Measurements from ENCODE around the gene KLHL13. TPM values are rescaled to one million over a fixed set of nuclear protein-coding genes. Genes with fewer than 3 reads are reported as not detected.

The KLHL13 gene
- 2.9 and 3.3 TPM in 2 replicates for total RNA-seq

DNA sequence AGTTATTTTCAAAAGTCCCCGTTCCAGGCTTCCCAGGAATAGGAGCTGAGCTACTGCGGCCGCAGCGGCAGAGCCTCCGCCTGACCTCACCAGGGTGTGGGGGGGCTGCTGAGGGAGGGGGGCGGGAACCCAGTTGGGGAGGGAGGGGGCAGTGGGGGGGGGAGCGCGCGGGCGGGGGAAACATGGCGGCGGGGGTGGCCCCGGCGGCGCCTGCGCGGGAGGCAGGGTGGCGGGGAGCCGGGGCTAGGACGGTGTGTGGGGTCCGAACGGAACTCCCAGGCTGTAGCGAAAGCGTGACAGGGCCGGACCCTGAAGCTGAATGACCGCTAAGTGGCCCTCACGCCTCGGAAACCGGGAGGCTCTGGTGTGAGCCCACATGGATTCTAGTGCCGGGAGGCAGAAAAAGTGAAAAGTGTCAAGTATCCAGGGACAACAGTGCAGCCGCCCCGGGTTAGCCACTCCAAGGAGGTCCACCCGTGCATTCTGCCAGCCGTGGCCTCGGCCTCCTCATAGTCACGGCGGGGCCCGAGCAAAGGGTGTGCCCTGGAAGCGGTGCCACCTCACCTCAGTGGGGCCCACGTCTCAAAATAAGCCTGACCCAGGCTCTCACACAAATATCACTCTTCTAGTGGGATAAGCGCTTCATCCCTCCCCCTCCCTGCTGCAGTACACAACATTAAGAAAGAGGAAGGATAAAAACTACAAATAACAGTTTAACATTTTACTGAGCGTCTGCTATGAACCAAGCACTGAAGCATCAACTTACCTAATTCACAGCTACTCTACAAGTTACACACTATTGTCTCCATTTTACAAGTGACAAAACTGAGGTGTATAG lies at the start of gene KLHL13:
Gene KLHL13 (minus strand): TSS at position 98 of the 838 bp plus-strand sequence. CDS start 88,337 bp downstream, outside the sequence.

Small RNA genes lying within 50 kb of the gene (small RNA-seq; reads per million reads assigned to genes)
- gene RF00019 = not detected
- not detected for gene TUBB4BP3

Other genes with a start within 250 kb of the KLHL13 start
- gene WDR44, start 229.3 kb upstream of the KLHL13 start, total RNA-seq = 12.1 and 15.2 TPM in 2 replicates